KMS-11 (cell line): Measurements from ENCODE around the gene AZIN2.

Experiments
- H2AFZ ChIP-seq: fragments of 200-600 bp; sonication (generic); 2 replicates; pipeline ENCODE4 v1.6.1; 2016; ENCODE audit warnings: antibody characterized with exemption, mixed run types, low read depth
- H3K27ac ChIP-seq: fragments of 200-600 bp; sonication (generic); 2 replicates; pipeline ENCODE4 v1.6.1; 2016; ENCODE audit warnings: mild to moderate bottlenecking, mixed run types
- H3K27me3 ChIP-seq: fragments of 200-600 bp; sonication (generic); 2 replicates; pipeline ENCODE4 v1.6.1; 2017; ENCODE audit warnings: mild to moderate bottlenecking, low read depth, mixed run types, moderate library complexity; ENCODE audit not compliant: insufficient read depth
- H3K36me3 ChIP-seq: fragments of 200-600 bp; sonication (generic); 2 replicates; pipeline ENCODE4 v1.6.1; 2017; ENCODE audit warnings: mild to moderate bottlenecking, mixed run types; ENCODE audit not compliant: insufficient read depth
- H3K4me1 ChIP-seq: fragments of 200-600 bp; sonication (generic); 2 replicates; pipeline ENCODE4 v1.6.1; 2016; ENCODE audit warnings: mild to moderate bottlenecking, low read depth, mixed run types; ENCODE audit not compliant: poor library complexity, severe bottlenecking
- H3K4me2 ChIP-seq: fragments of 200-600 bp; sonication (generic); 2 replicates; pipeline ENCODE4 v1.7.0; 2016; ENCODE audit warnings: mild to moderate bottlenecking, mixed run types
- H3K4me3 ChIP-seq: fragments of 200-600 bp; sonication (generic); IDR thresholded peaks from 2 replicates; pipeline ENCODE4 v1.6.1; 2017; ENCODE audit warnings: low read depth, low read length, mixed read lengths; ENCODE audit not compliant: insufficient read depth
- H3K79me2 ChIP-seq: fragments of 200-600 bp; sonication (generic); 2 replicates; pipeline ENCODE4 v1.6.1; 2016; ENCODE audit warnings: low read depth, mixed run types; ENCODE audit not compliant: insufficient read depth
- H3K9ac ChIP-seq: fragments of 200-600 bp; sonication (generic); 2 replicates; pipeline ENCODE4 v1.6.1; 2016; ENCODE audit warnings: mild to moderate bottlenecking, mixed run types
- H4K20me1 ChIP-seq: fragments of 200-600 bp; sonication (generic); 2 replicates; pipeline ENCODE4 v1.6.1; 2016; ENCODE audit warnings: mild to moderate bottlenecking, mixed run types; ENCODE audit not compliant: insufficient read depth
- CTCF ChIP-seq: fragments of 200-600 bp; sonication (generic); conservative IDR thresholded peaks from 2 replicates; pipeline ENCODE4 v1.6.1; 2017; ENCODE audit warnings: low read depth, mild to moderate bottlenecking, antibody characterized with exemption, low read length, moderate library complexity, mixed read lengths

AZIN2 gene

GRCh38 chr1:33147997-33148314 is 67.0 kb downstream of the AZIN2 start:
- Histone ChIP-seq H3K4me2 (no peak overlapping the region), H3K27ac (no peak overlapping the region), H3K4me1 (no peaks in the 10 kb centered on the region), H4K20me1 (no peaks in the 10 kb centered on the region), H3K79me2 (no peaks in the 10 kb centered on the region), H2AFZ (no peak overlapping the region), H3K27me3 (no peaks in the 10 kb centered on the region), H3K9ac (no peak overlapping the region), H3K36me3 (no peaks in the 10 kb centered on the region), H3K4me3 (no peak overlapping the region)
- peak; percentile 51 for TF ChIP-seq CTCF

- no peak overlapping the region for H2AFZ ChIP-seq
- no peaks in the 10 kb centered on the region for H3K27me3 ChIP-seq
- no peak overlapping the region for H3K9ac ChIP-seq
- no peak overlapping the region for H3K4me3 ChIP-seq
- no peaks in the 10 kb centered on the region for H3K4me1 ChIP-seq
- no peaks in the 10 kb centered on the region for H3K79me2 ChIP-seq
- TF ChIP-seq CTCF, result no peak
- H3K36me3 ChIP-seq, result no peaks in the 10 kb centered on the region
- H3K27ac ChIP-seq, result no peak overlapping the region
- H3K4me2 ChIP-seq, result no peak overlapping the region
- no peaks in the 10 kb centered on the region for H4K20me1 ChIP-seq
Measured at GRCh38 chr1:33148615-33149014, 67.7 kb downstream of the AZIN2 start.

GRCh38 chr1:33149453-33150190 is 68.7 kb downstream of the AZIN2 start:
- no peak overlapping the region for H3K4me2 ChIP-seq
- no peak overlapping the region for H3K4me3 ChIP-seq
- no peaks in the 10 kb centered on the region for H3K4me1 ChIP-seq
- no peak overlapping the region for H2AFZ ChIP-seq
- no peak overlapping the region for H3K27ac ChIP-seq
- no peak for TF ChIP-seq CTCF
- no peaks in the 10 kb centered on the region for H4K20me1 ChIP-seq
- no peaks in the 10 kb centered on the region for H3K36me3 ChIP-seq
- H3K79me2 ChIP-seq, result no peaks in the 10 kb centered on the region
- no peaks in the 10 kb centered on the region for H3K27me3 ChIP-seq
- no peak overlapping the region for H3K9ac ChIP-seq

- no peaks in the 10 kb centered on the region for H3K36me3 ChIP-seq
- no peak overlapping the region for H2AFZ ChIP-seq
- H3K9ac ChIP-seq, result no peak overlapping the region
- no peak for TF ChIP-seq CTCF
- no peaks in the 10 kb centered on the region for H4K20me1 ChIP-seq
- no peaks in the 10 kb centered on the region for H3K4me1 ChIP-seq
- no peak overlapping the region for H3K27ac ChIP-seq
- no peaks in the 10 kb centered on the region for H3K27me3 ChIP-seq
- no peak overlapping the region for H3K4me2 ChIP-seq
- no peaks in the 10 kb centered on the region for H3K79me2 ChIP-seq
- no peak overlapping the region for H3K4me3 ChIP-seq
Measured at GRCh38 chr1:33150522-33150921, 69.6 kb downstream of the AZIN2 start.
